Nephron progenitor cell (in vitro differentiated cells): ENCODE measurements around the gene PSMD13.

Experiments used
- DNase-seq: peaks from one replicate; pipeline ENCODE4 v3.0.0; 2021
- H3K27ac Mint-ChIP-seq: 2 replicates; pipeline ENCODE4 v1.8.0; 2021; ENCODE audit warnings: mild to moderate bottlenecking, moderate library complexity, mixed read lengths
- H3K27me3 Mint-ChIP-seq: 2 replicates; pipeline ENCODE4 v1.8.0; 2021; ENCODE audit warnings: mild to moderate bottlenecking, low read depth, mixed read lengths; ENCODE audit not compliant: poor library complexity
- H3K36me3 Mint-ChIP-seq: 2 replicates; pipeline ENCODE4 v1.8.0; 2021; ENCODE audit warnings: low read depth, mixed read lengths
- H3K4me1 Mint-ChIP-seq: 2 replicates; pipeline ENCODE4 v1.8.0; 2021; ENCODE audit warnings: mixed read lengths
- H3K4me3 Mint-ChIP-seq: 2 replicates; pipeline ENCODE4 v1.8.0; 2021; ENCODE audit warnings: mild to moderate bottlenecking, moderate library complexity, mixed read lengths
- H3K9me3 Mint-ChIP-seq: 2 replicates; pipeline ENCODE4 v1.8.0; 2021; ENCODE audit warnings: mild to moderate bottlenecking, moderate library complexity, mixed read lengths
- CTCF ChIP-seq: fragments of 200-600 bp; sonication (generic); IDR thresholded peaks from 2 replicates; pipeline ENCODE4 v1.5.0; 2021; ENCODE audit warnings: antibody characterized with exemption

PSMD13 gene

GRCh38 chr11:201966-202365 lies 34.8 kb upstream of the PSMD13 start:
- no peak for DNase-seq
- H3K4me3 Mint-ChIP-seq: no peak overlapping the region
- H3K4me1 Mint-ChIP-seq: peaks cover 17% of the 10 kb centered on the region
- no peak for TF ChIP-seq CTCF
- H3K9me3 Mint-ChIP-seq: no peaks in the 10 kb centered on the region
- peaks cover 12% of the 10 kb centered on the region for H3K36me3 Mint-ChIP-seq
- H3K27ac Mint-ChIP-seq: peak overlapping the region; percentile 47
- peaks cover 6% of the 10 kb centered on the region for H3K27me3 Mint-ChIP-seq

GRCh38 chr11:202490-202889 lies 34.3 kb upstream of the PSMD13 start:
- Mint-ChIP-seq H3K9me3 (no peaks in the 10 kb centered on the region), H3K36me3 (peaks cover 12% of the 10 kb centered on the region), H3K27ac (peak overlapping the region; percentile 47), H3K4me3 (no peak overlapping the region), H3K4me1 (peaks cover 17% of the 10 kb centered on the region), H3K27me3 (peaks cover 6% of the 10 kb centered on the region)
- no peak for TF ChIP-seq CTCF
- DNase-seq: no peak

GRCh38 chr11:203056-203944 lies 33.5 kb upstream of the PSMD13 start:
- no peak for TF ChIP-seq CTCF
- Mint-ChIP-seq H3K27ac (peak overlapping the region; percentile 42), H3K36me3 (peaks cover 12% of the 10 kb centered on the region), H3K9me3 (no peaks in the 10 kb centered on the region), H3K4me1 (peaks cover 17% of the 10 kb centered on the region), H3K27me3 (no peaks in the 10 kb centered on the region), H3K4me3 (no peak overlapping the region)
- no peak for DNase-seq

GRCh38 chr11:203945-204586 lies 32.7 kb upstream of the PSMD13 start:
- TF ChIP-seq CTCF: no peak
- DNase-seq: no peak
- peaks cover 18% of the 10 kb centered on the region for H3K4me1 Mint-ChIP-seq
- no peak overlapping the region for H3K27ac Mint-ChIP-seq
- H3K36me3 Mint-ChIP-seq: peaks cover 12% of the 10 kb centered on the region
- H3K9me3 Mint-ChIP-seq: no peaks in the 10 kb centered on the region
- no peaks in the 10 kb centered on the region for H3K27me3 Mint-ChIP-seq
- H3K4me3 Mint-ChIP-seq: peak overlapping the region; percentile 49

GRCh38 chr11:204587-205109 lies 32.1 kb upstream of the PSMD13 start:
- Mint-ChIP-seq H3K9me3 (no peaks in the 10 kb centered on the region), H3K4me1 (peaks cover 24% of the 10 kb centered on the region)

More at GRCh38 chr11:204587-205109, 32.1 kb upstream of the PSMD13 start:
- no peak overlapping the region for H3K4me3 Mint-ChIP-seq
- no peak overlapping the region for H3K27ac Mint-ChIP-seq
- H3K27me3 Mint-ChIP-seq: no peaks in the 10 kb centered on the region
- no peak for DNase-seq
- H3K36me3 Mint-ChIP-seq: peaks cover 12% of the 10 kb centered on the region
- TF ChIP-seq CTCF: no peak
